H9 (cell line): Measurements from ENCODE around the gene NARF. TPM values are rescaled to one million over a fixed set of nuclear protein-coding genes. Genes with fewer than 3 reads are reported as not detected.

Experiments
- DNase-seq: peaks from one replicate; pipeline ENCODE4 v3.0.0-alpha.2; 2017
- H2AFZ ChIP-seq: one replicate; pipeline ENCODE4 v1.6.1; 2013; ENCODE audit warnings: mild to moderate bottlenecking, low read length, control low read depth, moderate library complexity
- H2AK5ac ChIP-seq: 2 replicates; pipeline ENCODE4 v1.6.1; 2013; ENCODE audit warnings: low read length, control low read depth, mixed read lengths; ENCODE audit not compliant: insufficient read length
- H2BK120ac ChIP-seq: one replicate; pipeline ENCODE4 v1.6.1; 2013; ENCODE audit warnings: low read depth, mild to moderate bottlenecking, low read length, control low read depth, inconsistent platforms; ENCODE audit not compliant: poor library complexity, severe bottlenecking
- H2BK12ac ChIP-seq: 2 replicates; pipeline ENCODE4 v1.6.1; 2013; ENCODE audit warnings: low read length, control low read depth, mixed read lengths, low read depth; ENCODE audit not compliant: insufficient read length
- H2BK15ac ChIP-seq: 2 replicates; pipeline ENCODE4 v1.6.1; 2013; ENCODE audit warnings: low read depth, low read length, control low read depth
- H2BK20ac ChIP-seq: one replicate; pipeline ENCODE4 v1.6.1; 2013; ENCODE audit warnings: low read depth, mild to moderate bottlenecking, low read length, control low read depth, inconsistent platforms; ENCODE audit not compliant: poor library complexity, severe bottlenecking
- H2BK5ac ChIP-seq: 2 replicates; pipeline ENCODE4 v1.6.1; 2013; ENCODE audit warnings: low read length, control low read depth, mixed read lengths; ENCODE audit not compliant: insufficient read length
- H3K14ac ChIP-seq: 2 replicates; pipeline ENCODE4 v1.6.1; 2013; ENCODE audit warnings: low read length, control low read depth; ENCODE audit not compliant: insufficient read depth
- H3K18ac ChIP-seq: 2 replicates; pipeline ENCODE4 v1.6.1; 2013; ENCODE audit warnings: low read depth, mild to moderate bottlenecking, mixed read lengths, low read length, control low read depth; ENCODE audit not compliant: insufficient read length
- H3K23ac ChIP-seq: 2 replicates; pipeline ENCODE4 v1.6.1; 2013; ENCODE audit warnings: low read length, control low read depth, mixed read lengths, low read depth; ENCODE audit not compliant: insufficient read length
- H3K23me2 ChIP-seq: 2 replicates; pipeline ENCODE4 v1.6.1; 2013; ENCODE audit warnings: low read depth, mild to moderate bottlenecking, mixed read lengths, low read length, control low read depth; ENCODE audit not compliant: insufficient read length, poor library complexity, severe bottlenecking
- H3K27ac ChIP-seq: 2 replicates; pipeline ENCODE4 v1.5.1; 2013; ENCODE audit warnings: low read length, control low read depth, mixed read lengths, low read depth; ENCODE audit not compliant: insufficient read length
- H3K27me3 ChIP-seq: 2 replicates; pipeline ENCODE4 v1.6.1; 2013; ENCODE audit warnings: low read length, control low read depth, inconsistent platforms; ENCODE audit not compliant: insufficient read depth
- H3K4ac ChIP-seq: 2 replicates; pipeline ENCODE4 v1.6.1; 2013; ENCODE audit warnings: low read depth, mild to moderate bottlenecking, control low read depth, inconsistent platforms, low read length, moderate library complexity
- H3K4me1 ChIP-seq: 2 replicates; pipeline ENCODE4 v1.6.1; 2013; ENCODE audit warnings: low read length, control low read depth, inconsistent platforms; ENCODE audit not compliant: insufficient read depth
- H3K4me2 ChIP-seq: 2 replicates; pipeline ENCODE4 v1.6.1; 2013; ENCODE audit warnings: low read length, control low read depth, mixed read lengths; ENCODE audit not compliant: insufficient read length, insufficient read depth
- H3K56ac ChIP-seq: 2 replicates; pipeline ENCODE4 v1.6.1; 2013; ENCODE audit warnings: low read depth, mild to moderate bottlenecking, mixed read lengths, low read length, control low read depth; ENCODE audit not compliant: insufficient read length
- H3K79me1 ChIP-seq: 2 replicates; pipeline ENCODE4 v1.6.1; 2013; ENCODE audit warnings: low read depth, mild to moderate bottlenecking, moderate library complexity, low read length, control low read depth, inconsistent platforms; ENCODE audit not compliant: insufficient read depth, poor library complexity, severe bottlenecking
- H3K79me2 ChIP-seq: 2 replicates; pipeline ENCODE4 v1.6.1; 2013; ENCODE audit warnings: low read length, control low read depth, inconsistent platforms; ENCODE audit not compliant: insufficient read depth
- H3K9ac ChIP-seq: 2 replicates; pipeline ENCODE4 v1.6.1; 2013; ENCODE audit warnings: low read length, control low read depth, mixed read lengths; ENCODE audit not compliant: insufficient read length; ENCODE audit errors: extremely low read depth
- H3K9me3 ChIP-seq: one replicate; pipeline ENCODE4 v1.6.1; 2013; ENCODE audit warnings: low read depth, low read length, inconsistent platforms; ENCODE audit not compliant: control insufficient read depth
- H3T11ph ChIP-seq: one replicate; pipeline ENCODE4 v1.6.1; 2013; ENCODE audit warnings: mild to moderate bottlenecking, low read length, control low read depth, inconsistent platforms
- H4K20me1 ChIP-seq: one replicate; pipeline ENCODE4 v1.6.1; 2013; ENCODE audit not compliant: control insufficient read depth, insufficient read length, insufficient read depth
- H4K5ac ChIP-seq: 2 replicates; pipeline ENCODE4 v1.6.1; 2013; ENCODE audit warnings: low read depth, mild to moderate bottlenecking, mixed read lengths, low read length, control low read depth; ENCODE audit not compliant: insufficient read length
- H4K8ac ChIP-seq: replicated peaks from 2 replicates; pipeline ENCODE4 v1.6.1; 2013; ENCODE audit warnings: low read length, control low read depth, mixed read lengths, low read depth; ENCODE audit not compliant: insufficient read length
- H4K91ac ChIP-seq: 2 replicates; pipeline ENCODE4 v1.6.1; 2013; ENCODE audit warnings: low read depth, mild to moderate bottlenecking, moderate library complexity, mixed read lengths, low read length, control low read depth; ENCODE audit not compliant: insufficient read length
- H3K27ac Mint-ChIP-seq, 3 experiments: 2 replicates in 2 of 3; 3 replicates in 1 of 3; pipeline ENCODE4 v1.8.0; 2020 to 2021; ENCODE audit warnings: mixed read lengths in 3 of 3, mild to moderate bottlenecking in 1 of 3, moderate library complexity in 1 of 3
- H3K27me3 Mint-ChIP-seq: 2 replicates; pipeline ENCODE4 v1.8.0; 2021; ENCODE audit warnings: low read depth, mild to moderate bottlenecking, moderate library complexity, mixed read lengths
- H3K36me3 Mint-ChIP-seq, 3 experiments: 2 replicates in 2 of 3; 3 replicates in 1 of 3; pipeline ENCODE4 v1.8.0; 2020 to 2021; ENCODE audit warnings: low read depth in 3 of 3, mixed read lengths in 3 of 3; ENCODE audit not compliant: insufficient read depth in 1 of 3
- H3K4me1 Mint-ChIP-seq, 2 experiments: 2 replicates each; pipeline ENCODE4 v1.8.0; 2020; ENCODE audit warnings: mixed read lengths in 2 of 2
- H3K4me3 Mint-ChIP-seq, 2 experiments: 2 replicates in 1 of 2; 3 replicates in 1 of 2; pipeline ENCODE4 v1.8.0; 2020 to 2021; ENCODE audit warnings: mild to moderate bottlenecking in 2 of 2, mixed read lengths in 2 of 2, moderate library complexity in 1 of 2
- H3K9me3 Mint-ChIP-seq, 2 experiments: 2 replicates in 1 of 2; 3 replicates in 1 of 2; pipeline ENCODE4 v1.8.0; 2020; ENCODE audit warnings: mild to moderate bottlenecking in 2 of 2, mixed read lengths in 2 of 2, moderate library complexity in 1 of 2
- WGBS: extraction: QIAGEN DNeasy Blood & Tissue Kit; methylation state at CpG from one replicate; pipeline ENCODE4 v1.1.7; 2013; ENCODE audit warnings: missing lambda C conversion rate, low lambda C conversion rate, mixed read lengths; ENCODE audit not compliant: insufficient read length; ENCODE audit errors: extremely low coverage; 5-methylcytosine and 5-hydroxymethylcytosine counted together
- total RNA-seq: library from RNA; stranded (reverse); gene quantifications from 2 replicates; pipeline ENCODE4 v1.2.1, GENCODE V29; 2021
- TF ChIP-seq, protein P1 (sequence below): fragments of 200-600 bp; sonication (generic); conservative IDR thresholded peaks from 3 replicates; pipeline ENCODE4 v1.8.0; 2021; ENCODE audit warnings: antibody characterized with exemption, mild to moderate bottlenecking

NARF gene
- total RNA-seq, 1 experiment from 2014 or later, result 124 TPM

- Histone ChIP-seq H3K27me3 (no peaks in the 10 kb centered on the region), H3K14ac (no peak overlapping the region), H3K18ac (no peak overlapping the region), H3K9me3 (no peaks in the 10 kb centered on the region), H2BK120ac (no peak overlapping the region), H3K79me1 (no peaks in the 10 kb centered on the region), H3K9ac (no peak overlapping the region), H4K5ac (no peak overlapping the region), H4K8ac (no peak overlapping the region), H3T11ph (no peak overlapping the region), H3K4me2 (no peak overlapping the region), H2BK15ac (no peak overlapping the region), H3K27ac (no peak overlapping the region), H3K4ac (no peak overlapping the region), H2AFZ (no peak overlapping the region), H3K56ac (no peak overlapping the region), H4K20me1 (no peaks in the 10 kb centered on the region), H2BK5ac (no peak overlapping the region), H2BK12ac (no peak overlapping the region), H3K79me2 (no peaks in the 10 kb centered on the region), H3K23me2 (no peaks in the 10 kb centered on the region), H3K23ac (no peak overlapping the region), H3K4me1 (no peaks in the 10 kb centered on the region), H4K91ac (no peak overlapping the region), H2BK20ac (no peak overlapping the region), H2AK5ac (no peak overlapping the region)
- Mint-ChIP-seq H3K4me1 (peaks cover 0 to under 1% of the 10 kb centered on the region in 2 experiments; a peak in 1 of 4 replicates), H3K9me3 (no peaks in the 10 kb centered on the region; a peak in 2 of 5 replicates), H3K36me3 (peaks cover 41 to 86% (median 85%) of the 10 kb centered on the region in 3 experiments), H3K27me3 (no peaks in the 10 kb centered on the region), H3K4me3 (no peak overlapping the region), H3K27ac (no peak overlapping the region)
- TF ChIP-seq, protein P1, sequence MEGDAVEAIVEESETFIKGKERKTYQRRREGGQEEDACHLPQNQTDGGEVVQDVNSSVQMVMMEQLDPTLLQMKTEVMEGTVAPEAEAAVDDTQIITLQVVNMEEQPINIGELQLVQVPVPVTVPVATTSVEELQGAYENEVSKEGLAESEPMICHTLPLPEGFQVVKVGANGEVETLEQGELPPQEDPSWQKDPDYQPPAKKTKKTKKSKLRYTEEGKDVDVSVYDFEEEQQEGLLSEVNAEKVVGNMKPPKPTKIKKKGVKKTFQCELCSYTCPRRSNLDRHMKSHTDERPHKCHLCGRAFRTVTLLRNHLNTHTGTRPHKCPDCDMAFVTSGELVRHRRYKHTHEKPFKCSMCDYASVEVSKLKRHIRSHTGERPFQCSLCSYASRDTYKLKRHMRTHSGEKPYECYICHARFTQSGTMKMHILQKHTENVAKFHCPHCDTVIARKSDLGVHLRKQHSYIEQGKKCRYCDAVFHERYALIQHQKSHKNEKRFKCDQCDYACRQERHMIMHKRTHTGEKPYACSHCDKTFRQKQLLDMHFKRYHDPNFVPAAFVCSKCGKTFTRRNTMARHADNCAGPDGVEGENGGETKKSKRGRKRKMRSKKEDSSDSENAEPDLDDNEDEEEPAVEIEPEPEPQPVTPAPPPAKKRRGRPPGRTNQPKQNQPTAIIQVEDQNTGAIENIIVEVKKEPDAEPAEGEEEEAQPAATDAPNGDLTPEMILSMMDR, result no peak
- WGBS, result no CpG with 5 or more reads among the region's 11 CpGs
- no peak for DNase-seq
Measured at GRCh38 chr17:82464567-82464929, 6.0 kb downstream of the NARF start.
